K562 (cell line): Measurements from ENCODE around the gene DGCR8. TPM values are rescaled to one million over a fixed set of nuclear protein-coding genes. Genes with fewer than 3 reads are reported as not detected.

Source experiments
- ARNT ChIP-seq, 2 experiments: fragments of 450-650 bp; IDR thresholded peaks; 2 replicates each; pipeline ENCODE4 v1.6.1; 2016; ENCODE audit warnings: mild to moderate bottlenecking in 1 of 2
- CREB1 ChIP-seq, 2 experiments: sonication (generic) in 1 of 2; formaldehyde crosslinking in 1 of 2; IDR thresholded peaks; 2 replicates each; pipeline versions ENCODE4 v1.6.1 to v1.8.0; 2012 to 2022; ENCODE audit warnings: inconsistent platforms in 1 of 2, mild to moderate bottlenecking in 1 of 2, missing genetic modification reagents in 1 of 2, moderate library complexity in 1 of 2
- E4F1 ChIP-seq: fragments of 250-450 bp; sonication (Bioruptor Pico); IDR thresholded peaks from 2 replicates; pipeline ENCODE4 v1.5.0; 2021; ENCODE audit warnings: mild to moderate bottlenecking, borderline replicate concordance
- GABPB1 ChIP-seq: sonication (generic); formaldehyde crosslinking; IDR thresholded peaks from 2 replicates; pipeline ENCODE4 v1.8.0; 2022; ENCODE audit warnings: mild to moderate bottlenecking, missing genetic modification reagents
- HMG20B ChIP-seq: fragments of 250-450 bp; sonication (Bioruptor Pico); IDR thresholded peaks from 2 replicates; pipeline ENCODE4 v1.5.0; 2021; ENCODE audit warnings: mild to moderate bottlenecking
- KDM1A ChIP-seq, 2 experiments: fragments of 450-650 bp; IDR thresholded peaks; 2 replicates each; pipeline ENCODE4 v1.6.1; 2016; ENCODE audit warnings: mild to moderate bottlenecking in 2 of 2
- MED1 ChIP-seq: sonication (generic); formaldehyde crosslinking; IDR thresholded peaks from 2 replicates; pipeline ENCODE4 v1.8.1; 2023; ENCODE audit warnings: missing genetic modification reagents, borderline replicate concordance
- PHTF2 ChIP-seq: fragments of 250-450 bp; sonication (Bioruptor Pico); IDR thresholded peaks from 2 replicates; pipeline ENCODE4 v1.5.0; 2021; ENCODE audit warnings: mild to moderate bottlenecking
- RFX7 ChIP-seq: fragments of 250-450 bp; sonication (Bioruptor Pico); IDR thresholded peaks from 2 replicates; pipeline ENCODE4 v1.5.1; 2021; ENCODE audit warnings: mild to moderate bottlenecking
- TAL1 ChIP-seq: fragments of 450-650 bp; IDR thresholded peaks from 2 replicates; pipeline ENCODE4 v1.6.1; 2016; ENCODE audit warnings: mild to moderate bottlenecking
- U2AF1 ChIP-seq: fragments of 200-400 bp; formaldehyde crosslinking; optimal IDR thresholded peaks from 2 replicates; pipeline ENCODE3; 2017; ENCODE audit warnings: mild to moderate bottlenecking, low read depth, low read length, moderate library complexity
- YY1 ChIP-seq, 3 experiments: IDR thresholded peaks; 2 replicates each; pipeline ENCODE4 v1.6.1; 2011; ENCODE audit warnings: low read length in 2 of 3, mild to moderate bottlenecking in 2 of 3, moderate library complexity in 2 of 3, borderline replicate concordance in 1 of 3, control low read depth in 1 of 3, low read depth in 1 of 3; ENCODE audit not compliant: insufficient read depth in 3 of 3, insufficient replicate concordance in 2 of 3, control insufficient read depth in 1 of 3, insufficient read length in 1 of 3; ENCODE audit errors: extremely low read depth in 1 of 3
- ZKSCAN3 ChIP-seq: fragments of 250-450 bp; sonication (Bioruptor Pico); IDR thresholded peaks from 2 replicates; pipeline ENCODE4 v1.4.0; 2020
- ZNF24 ChIP-seq: fragments of 450-650 bp; IDR thresholded peaks from 2 replicates; pipeline ENCODE4 v1.6.1; 2016
- ZNF324 ChIP-seq: fragments of 250-450 bp; sonication (Bioruptor Pico); IDR thresholded peaks from 2 replicates; pipeline ENCODE4 v1.4.0; 2020; ENCODE audit warnings: mild to moderate bottlenecking
- polyA plus RNA-seq, 8 experiments: library from polyadenylated mRNA; depleted of rRNA in 4 of 8; stranded (reverse) in 5 of 8; unstranded in 3 of 8; fragments of >200 nt; fragmentation: Nextera tagmentation in 2 of 8; fragmentation: Illumina TruSeq in 1 of 8; extraction: Ambion mirVana in 2 of 8; extraction: Trizol in 1 of 8; gene quantifications; 2 replicates each; pipeline versions ENCODE4 v1.2.1 to v1.2.3, GENCODE V29; 2011 to 2014; ENCODE audit warnings: inconsistent platforms in 1 of 8, missing spikeins in 1 of 8
- total RNA-seq, 7 experiments: library from RNA; depleted of rRNA in 6 of 7; stranded (reverse); fragments of >200 nt in 6 of 7; fragmentation: Illumina TruSeq in 2 of 7; extraction: Trizol in 2 of 7; gene quantifications; 2 replicates each; pipeline versions ENCODE4 v1.2.1 to v1.2.3, GENCODE V29; 2011 to 2021; ENCODE audit warnings: low replicate concordance in 1 of 7
- TF ChIP-seq, protein P1 (sequence below): sonication (generic); formaldehyde crosslinking; IDR thresholded peaks from 2 replicates; pipeline ENCODE4 v1.8.1; 2023; ENCODE audit warnings: mild to moderate bottlenecking, missing genetic modification reagents
- TF ChIP-seq, protein P2 (sequence below): IDR thresholded peaks from 2 replicates; pipeline ENCODE4 v1.6.1; 2014; ENCODE audit warnings: antibody characterized with exemption
- TF ChIP-seq, protein P3 (sequence below), 2 experiments: fragments of 450-650 bp in 1 of 2; IDR thresholded peaks; 2 replicates each; pipeline ENCODE4 v1.6.1; 2011 to 2017; ENCODE audit warnings: low read depth in 2 of 2, antibody characterized with exemption in 1 of 2, borderline replicate concordance in 1 of 2, low read length in 1 of 2, mild to moderate bottlenecking in 1 of 2, mixed read lengths in 1 of 2; ENCODE audit not compliant: control insufficient read depth in 1 of 2

DGCR8 gene
- total and polyA plus RNA-seq, 9 of the 15 experiments (the other 6 are each of a cell fraction or from before 2014, with no cell fraction given) = 5.9 to 144 (median 80.1) TPM

- TF ChIP-seq, protein P1, sequence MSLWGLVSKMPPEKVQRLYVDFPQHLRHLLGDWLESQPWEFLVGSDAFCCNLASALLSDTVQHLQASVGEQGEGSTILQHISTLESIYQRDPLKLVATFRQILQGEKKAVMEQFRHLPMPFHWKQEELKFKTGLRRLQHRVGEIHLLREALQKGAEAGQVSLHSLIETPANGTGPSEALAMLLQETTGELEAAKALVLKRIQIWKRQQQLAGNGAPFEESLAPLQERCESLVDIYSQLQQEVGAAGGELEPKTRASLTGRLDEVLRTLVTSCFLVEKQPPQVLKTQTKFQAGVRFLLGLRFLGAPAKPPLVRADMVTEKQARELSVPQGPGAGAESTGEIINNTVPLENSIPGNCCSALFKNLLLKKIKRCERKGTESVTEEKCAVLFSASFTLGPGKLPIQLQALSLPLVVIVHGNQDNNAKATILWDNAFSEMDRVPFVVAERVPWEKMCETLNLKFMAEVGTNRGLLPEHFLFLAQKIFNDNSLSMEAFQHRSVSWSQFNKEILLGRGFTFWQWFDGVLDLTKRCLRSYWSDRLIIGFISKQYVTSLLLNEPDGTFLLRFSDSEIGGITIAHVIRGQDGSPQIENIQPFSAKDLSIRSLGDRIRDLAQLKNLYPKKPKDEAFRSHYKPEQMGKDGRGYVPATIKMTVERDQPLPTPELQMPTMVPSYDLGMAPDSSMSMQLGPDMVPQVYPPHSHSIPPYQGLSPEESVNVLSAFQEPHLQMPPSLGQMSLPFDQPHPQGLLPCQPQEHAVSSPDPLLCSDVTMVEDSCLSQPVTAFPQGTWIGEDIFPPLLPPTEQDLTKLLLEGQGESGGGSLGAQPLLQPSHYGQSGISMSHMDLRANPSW = peak; percentile 98
- TF ChIP-seq, protein P2, sequence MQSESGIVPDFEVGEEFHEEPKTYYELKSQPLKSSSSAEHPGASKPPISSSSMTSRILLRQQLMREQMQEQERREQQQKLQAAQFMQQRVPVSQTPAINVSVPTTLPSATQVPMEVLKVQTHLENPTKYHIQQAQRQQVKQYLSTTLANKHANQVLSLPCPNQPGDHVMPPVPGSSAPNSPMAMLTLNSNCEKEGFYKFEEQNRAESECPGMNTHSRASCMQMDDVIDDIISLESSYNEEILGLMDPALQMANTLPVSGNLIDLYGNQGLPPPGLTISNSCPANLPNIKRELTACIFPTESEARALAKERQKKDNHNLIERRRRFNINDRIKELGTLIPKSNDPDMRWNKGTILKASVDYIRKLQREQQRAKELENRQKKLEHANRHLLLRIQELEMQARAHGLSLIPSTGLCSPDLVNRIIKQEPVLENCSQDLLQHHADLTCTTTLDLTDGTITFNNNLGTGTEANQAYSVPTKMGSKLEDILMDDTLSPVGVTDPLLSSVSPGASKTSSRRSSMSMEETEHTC = no peak
- TF ChIP-seq HMG20B (CRISPR knock-in tag) (no peak), TAL1 (no peak), ZKSCAN3 (CRISPR knock-in tag) (no peak), PHTF2 (CRISPR knock-in tag) (peak; percentile 89), CREB1 (IDR thresholded peaks at IDR 0.05) (no peak), CREB1 (CRISPR knock-in tag; IDR thresholded peaks at IDR 0.05) (no peak), RFX7 (no peak; the same call in 1 of the 2 replicates), GABPB1 (CRISPR knock-in tag) (no peak), U2AF1 (no peak), ARNT (IDR thresholded peaks at IDR 0.05) (no peak), KDM1A (IDR thresholded peaks at IDR 0.05) (no peak), MED1 (CRISPR knock-in tag) (no peak), E4F1 (CRISPR knock-in tag) (peak; percentile 80), ZNF24 (no peak), ZNF324 (CRISPR knock-in tag) (no peak), YY1 (IDR thresholded peaks at IDR 0.05; ENCODE audit: borderline replicate concordance in 1 of 3, control insufficient read depth in 1 of 3, extremely low read depth in 1 of 3, insufficient read depth in 3 of 3, insufficient read length in 1 of 3, insufficient replicate concordance in 2 of 3, low read depth in 1 of 3, low read length in 2 of 3) (peak in 1 of 3 experiments; percentile 50)
- TF ChIP-seq, protein P3, sequence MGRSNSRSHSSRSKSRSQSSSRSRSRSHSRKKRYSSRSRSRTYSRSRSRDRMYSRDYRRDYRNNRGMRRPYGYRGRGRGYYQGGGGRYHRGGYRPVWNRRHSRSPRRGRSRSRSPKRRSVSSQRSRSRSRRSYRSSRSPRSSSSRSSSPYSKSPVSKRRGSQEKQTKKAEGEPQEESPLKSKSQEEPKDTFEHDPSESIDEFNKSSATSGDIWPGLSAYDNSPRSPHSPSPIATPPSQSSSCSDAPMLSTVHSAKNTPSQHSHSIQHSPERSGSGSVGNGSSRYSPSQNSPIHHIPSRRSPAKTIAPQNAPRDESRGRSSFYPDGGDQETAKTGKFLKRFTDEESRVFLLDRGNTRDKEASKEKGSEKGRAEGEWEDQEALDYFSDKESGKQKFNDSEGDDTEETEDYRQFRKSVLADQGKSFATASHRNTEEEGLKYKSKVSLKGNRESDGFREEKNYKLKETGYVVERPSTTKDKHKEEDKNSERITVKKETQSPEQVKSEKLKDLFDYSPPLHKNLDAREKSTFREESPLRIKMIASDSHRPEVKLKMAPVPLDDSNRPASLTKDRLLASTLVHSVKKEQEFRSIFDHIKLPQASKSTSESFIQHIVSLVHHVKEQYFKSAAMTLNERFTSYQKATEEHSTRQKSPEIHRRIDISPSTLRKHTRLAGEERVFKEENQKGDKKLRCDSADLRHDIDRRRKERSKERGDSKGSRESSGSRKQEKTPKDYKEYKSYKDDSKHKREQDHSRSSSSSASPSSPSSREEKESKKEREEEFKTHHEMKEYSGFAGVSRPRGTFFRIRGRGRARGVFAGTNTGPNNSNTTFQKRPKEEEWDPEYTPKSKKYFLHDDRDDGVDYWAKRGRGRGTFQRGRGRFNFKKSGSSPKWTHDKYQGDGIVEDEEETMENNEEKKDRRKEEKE (IDR thresholded peaks at IDR 0.05; ENCODE audit: borderline replicate concordance in 1 of 2, control insufficient read depth in 1 of 2, low read depth in 2 of 2, low read length in 1 of 2) = no peak
Measured at GRCh38 chr22:20079745-20080444, at the start of gene DGCR8 (continued).
